Measurements from ENCODE around the gene RPS23. TPM values are rescaled to one million over a fixed set of nuclear protein-coding genes. Genes with fewer than 3 reads are reported as not detected.
A peak's percentile ranks its signal among the peaks of the same experiment; 100 is the strongest.

Gene RPS23
- total and polyA plus RNA-seq, 2 experiments from 2014 or later, result 936 to 1,581 TPM

- DNase-seq, result no peak
- in situ Hi-C loops (cut with MboI), result no loop called here
- 53% methylated on average over 19 of the region's 19 CpGs for WGBS, 2 experiments (ENCODE audit: low coverage in 1 of 2, low lambda C conversion rate in 2 of 2, missing lambda C conversion rate in 2 of 2)
Observed at GRCh38 chr5:82278711-82279370, 687 bp upstream of the RPS23 start.

GRCh38 chr5:82277613-82277986 lies 554 bp downstream of the RPS23 start:
- Histone ChIP-seq H3K79me2 (ENCODE audit: insufficient read depth) (peaks cover 46% of the 10 kb centered on the region), H3K9me2 (ENCODE audit: insufficient read depth) (no peaks in the 10 kb centered on the region), H3K4me3 (peak overlapping the region; percentile 99), H3F3A (ENCODE audit: insufficient read depth) (peaks cover 32% of the 10 kb centered on the region), H3K27me3 (replicated peaks; ENCODE audit: insufficient read depth) (no peaks in the 10 kb centered on the region), H3K9ac (peak overlapping the region; percentile 100), H3K9me3 (ENCODE audit: low read depth) (no peaks in the 10 kb centered on the region), H4K20me1 (ENCODE audit: insufficient read depth) (no peaks in the 10 kb centered on the region), H3K27ac (peak overlapping the region; percentile 75), H3K4me1 (ENCODE audit: insufficient read depth) (peaks cover 14% of the 10 kb centered on the region), H3K4me2 (ENCODE audit: unreplicated experiment) (peak overlapping the region; percentile 92), H3K36me3 (ENCODE audit: low read depth) (peaks cover 24% of the 10 kb centered on the region), H2AFZ (peak overlapping the region; percentile 92)
- DNase-seq, result peak; percentile 56
- TF ChIP-seq EZH2 (IDR thresholded peaks at IDR 0.05; ENCODE audit: insufficient read depth, poor library complexity, severe bottlenecking), result no peak
- TF ChIP-seq EZH2phosphoT487 (IDR thresholded peaks at IDR 0.05; ENCODE audit: insufficient read depth, low read depth), result no peak
- 1 to 2% methylated on average over 15 of the region's 15 CpGs for WGBS, 2 experiments (ENCODE audit: low coverage in 1 of 2, low lambda C conversion rate in 2 of 2, missing lambda C conversion rate in 2 of 2)
- in situ Hi-C loops (cut with MboI), result no loop called here

More at GRCh38 chr5:82278711-82279370, 687 bp upstream of the RPS23 start:
- H3K4me1 ChIP-seq (ENCODE audit: insufficient read depth), result peaks cover 14% of the 10 kb centered on the region
- H3F3A ChIP-seq (ENCODE audit: insufficient read depth), result peaks cover 25% of the 10 kb centered on the region
- no peaks in the 10 kb centered on the region for H3K9me3 ChIP-seq (ENCODE audit: low read depth)
- no peaks in the 10 kb centered on the region for H4K20me1 ChIP-seq (ENCODE audit: insufficient read depth)
- H3K9me2 ChIP-seq (ENCODE audit: insufficient read depth), result no peaks in the 10 kb centered on the region
- peak overlapping the region; percentile 99 for H3K4me3 ChIP-seq
- no peaks in the 10 kb centered on the region for H3K27me3 ChIP-seq (replicated peaks; ENCODE audit: insufficient read depth)
- peaks cover 44% of the 10 kb centered on the region for H3K79me2 ChIP-seq (ENCODE audit: insufficient read depth)
- H3K36me3 ChIP-seq (ENCODE audit: low read depth), result peaks cover 24% of the 10 kb centered on the region
- H3K4me2 ChIP-seq (ENCODE audit: unreplicated experiment), result peak overlapping the region; percentile 92
- peak overlapping the region; percentile 92 for H2AFZ ChIP-seq
- no peak for TF ChIP-seq EZH2 (IDR thresholded peaks at IDR 0.05; ENCODE audit: insufficient read depth, poor library complexity, severe bottlenecking)
- no peak for TF ChIP-seq EZH2phosphoT487 (IDR thresholded peaks at IDR 0.05; ENCODE audit: insufficient read depth, low read depth)
- H3K9ac ChIP-seq, result peak overlapping the region; percentile 100
- peak overlapping the region; percentile 75 for H3K27ac ChIP-seq

GRCh38 chr5:82276800-82277612 lies 1.1 kb downstream of the RPS23 start:
- H4K20me1 ChIP-seq (ENCODE audit: insufficient read depth), result no peaks in the 10 kb centered on the region
- H3K9me3 ChIP-seq (ENCODE audit: low read depth), result no peaks in the 10 kb centered on the region
- H2AFZ ChIP-seq, result peak overlapping the region; percentile 92; the same call in 1 of the 2 replicates
- no peak for DNase-seq
- H3K9ac ChIP-seq, result peak overlapping the region; percentile 100
- H3K27me3 ChIP-seq (replicated peaks; ENCODE audit: insufficient read depth), result no peaks in the 10 kb centered on the region
- peaks cover 24% of the 10 kb centered on the region for H3K36me3 ChIP-seq (ENCODE audit: low read depth)
- H3K9me2 ChIP-seq (ENCODE audit: insufficient read depth), result no peaks in the 10 kb centered on the region
- 69 to 70% methylated on average over 11 of the region's 11 CpGs for WGBS, 2 experiments (ENCODE audit: low coverage in 1 of 2, low lambda C conversion rate in 2 of 2, missing lambda C conversion rate in 2 of 2)
- peaks cover 37% of the 10 kb centered on the region for H3F3A ChIP-seq (ENCODE audit: insufficient read depth)
- in situ Hi-C loops (cut with MboI), result no loop called here
- H3K4me3 ChIP-seq, result peak overlapping the region; percentile 99
- H3K27ac ChIP-seq, result peak overlapping the region; percentile 75
- peaks cover 14% of the 10 kb centered on the region for H3K4me1 ChIP-seq (ENCODE audit: insufficient read depth)
- H3K4me2 ChIP-seq (ENCODE audit: unreplicated experiment), result peak overlapping the region; percentile 92
- H3K79me2 ChIP-seq (ENCODE audit: insufficient read depth), result peaks cover 46% of the 10 kb centered on the region
- TF ChIP-seq EZH2 (IDR thresholded peaks at IDR 0.05; ENCODE audit: insufficient read depth, poor library complexity, severe bottlenecking), result no peak
- TF ChIP-seq EZH2phosphoT487 (IDR thresholded peaks at IDR 0.05; ENCODE audit: insufficient read depth, low read depth), result no peak

GRCh38 chr5:82275216-82275664 lies 2.9 kb downstream of the RPS23 start:
- 98 to 100% methylated on average over 1 of the region's 1 CpG for WGBS, 2 experiments (ENCODE audit: low coverage in 1 of 2, low lambda C conversion rate in 2 of 2, missing lambda C conversion rate in 2 of 2)
- H3K4me1 ChIP-seq (ENCODE audit: insufficient read depth), result peaks cover 14% of the 10 kb centered on the region
- H3K79me2 ChIP-seq (ENCODE audit: insufficient read depth), result peaks cover 46% of the 10 kb centered on the region
- no peaks in the 10 kb centered on the region for H4K20me1 ChIP-seq (ENCODE audit: insufficient read depth)
- H3K27me3 ChIP-seq (replicated peaks; ENCODE audit: insufficient read depth), result no peaks in the 10 kb centered on the region
- DNase-seq, result no peak
- H3K36me3 ChIP-seq (ENCODE audit: low read depth), result peaks cover 24% of the 10 kb centered on the region
- H3F3A ChIP-seq (ENCODE audit: insufficient read depth), result peaks cover 37% of the 10 kb centered on the region
- H2AFZ ChIP-seq, result no peak overlapping the region
- TF ChIP-seq EZH2phosphoT487 (IDR thresholded peaks at IDR 0.05; ENCODE audit: insufficient read depth, low read depth) (no peak), EZH2 (IDR thresholded peaks at IDR 0.05; ENCODE audit: insufficient read depth, poor library complexity, severe bottlenecking) (no peak)
- H3K27ac ChIP-seq, result 0 out of 2 replicates have a peak overlapping the region, but pooled peaks have one; percentile 2
- H3K9me2 ChIP-seq (ENCODE audit: insufficient read depth), result no peaks in the 10 kb centered on the region
- H3K4me3 ChIP-seq, result no peak overlapping the region
- H3K9ac ChIP-seq, result no peak overlapping the region
- in situ Hi-C loops (cut with MboI), result no loop called here
- no peak overlapping the region for H3K4me2 ChIP-seq (ENCODE audit: unreplicated experiment)
- H3K9me3 ChIP-seq (ENCODE audit: low read depth), result no peaks in the 10 kb centered on the region

Data from GM23248 (cell line).